Measurements from ENCODE around the gene CITED1. TPM values are rescaled to one million over a fixed set of nuclear protein-coding genes. Genes with fewer than 3 reads are reported as not detected.

The CITED1 gene
- total RNA-seq, 6 experiments from 2014 or later: not detected

- ATAC-seq (no peak), DNase-seq (no peak)
- H3K4me3 ChIP-seq: no peak overlapping the region
- H3K4me1 ChIP-seq: no peaks in the 10 kb centered on the region
- peaks cover 0 to 6% of the 10 kb centered on the region in 2 donors for H3K27me3 ChIP-seq
- intact Hi-C loops (cut with DNase I): no loop called here
- no peak for TF ChIP-seq CTCF (IDR thresholded peaks at IDR 0.05)
- TF ChIP-seq POLR2A (IDR thresholded peaks at IDR 0.05): no peak
- WGBS (ENCODE audit: insufficient coverage, low coverage, low lambda C conversion rate, missing lambda C conversion rate): 32% methylated on average over 16 of the region's 17 CpGs
- H3K27ac ChIP-seq: no peak overlapping the region
- no peaks in the 10 kb centered on the region for H3K36me3 ChIP-seq
- no peaks in the 10 kb centered on the region for H3K9me3 ChIP-seq
Measured at GRCh38 chrX:72254816-72255215, 50.9 kb downstream of the CITED1 start.

- Histone ChIP-seq H3K36me3 (no peaks in the 10 kb centered on the region), H3K9me3 (no peaks in the 10 kb centered on the region), H3K27ac (no peak overlapping the region), H3K27me3 (peaks cover 0 to 6% of the 10 kb centered on the region in 2 donors), H3K4me3 (no peak overlapping the region), H3K4me1 (no peaks in the 10 kb centered on the region)
- TF ChIP-seq POLR2A (IDR thresholded peaks at IDR 0.05): no peak
- no peak for TF ChIP-seq CTCF (IDR thresholded peaks at IDR 0.05)
- DNase-seq: no peak
- no peak for ATAC-seq
- intact Hi-C loops (cut with DNase I): no loop called here
Measured at GRCh38 chrX:72253686-72254085, 52.0 kb downstream of the CITED1 start.

Small RNAs within 50 kb of the gene (small RNA-seq; reads per million reads assigned to genes)
- 0 reads per million in 2 experiments for gene RF00019

Other genes with a start within 250 kb of the CITED1 start
- 1 to 10 TPM; 1.2 to 4.1 (median 2.5) TPM for gene RTL5, start 174.0 kb downstream of the CITED1 start, total RNA-seq
- 1 to 10 TPM; 6.1 to 9.3 (median 8.1) TPM for gene PIN4, start 124.2 kb downstream of the CITED1 start, total RNA-seq
- under 1 TPM in 4 of 6 experiments, not detected in 2; 0.09 to 0.62 (median 0.30) TPM for gene ERCC6L, start 66.9 kb downstream of the CITED1 start, total RNA-seq
- 100 to 1,000 TPM; 227 to 432 (median 340) TPM for gene RPS4X, start 28.7 kb downstream of the CITED1 start, total RNA-seq